GM19467 (cell line): ENCODE results near the gene ZC3H18.
"Not testable (repeated sequence)": the region's sequence is repeated elsewhere in the genome, so short reads cannot be mapped to it uniquely, and the experiment has no call there.

ENCODE experiments used
- ATAC-seq: cut with Tn5 transposase; IDR thresholded peaks from one replicate; pipeline ENCODE4 v1.9.1; 2021; ENCODE audit warnings: mild to moderate bottlenecking, moderate library complexity; ENCODE audit not compliant: unreplicated experiment

Gene ZC3H18

GRCh38 chr16:88600539-88600896 lies 30.3 kb downstream of the ZC3H18 start:
- no peak for ATAC-seq

GRCh38 chr16:88601313-88602036 lies 31.3 kb downstream of the ZC3H18 start:
- ATAC-seq, result no peak

- ATAC-seq, result no peak
Observed at GRCh38 chr16:88602091-88602490, 31.9 kb downstream of the ZC3H18 start.

- no peak for ATAC-seq
Observed at GRCh38 chr16:88605186-88606147, 35.3 kb downstream of the ZC3H18 start.

GRCh38 chr16:88606148-88606757 lies 36.0 kb downstream of the ZC3H18 start:
- ATAC-seq, result no peak

GRCh38 chr16:88608076-88608475 lies 37.9 kb downstream of the ZC3H18 start:
- ATAC-seq, result no peak

GRCh38 chr16:88609426-88609825 lies 39.2 kb downstream of the ZC3H18 start:
- ATAC-seq, result not testable (repeated sequence)

GRCh38 chr16:88610080-88610479 lies 39.9 kb downstream of the ZC3H18 start:
- no peak for ATAC-seq

GRCh38 chr16:88610909-88611812 lies 41.0 kb downstream of the ZC3H18 start:
- ATAC-seq, result no peak

- no peak for ATAC-seq
Observed at GRCh38 chr16:88613293-88613692, 43.1 kb downstream of the ZC3H18 start.

- ATAC-seq, result no peak
Observed at GRCh38 chr16:88613911-88614817, 44.0 kb downstream of the ZC3H18 start.

- ATAC-seq, result no peak
Observed at GRCh38 chr16:88614818-88615580, 44.8 kb downstream of the ZC3H18 start.

GRCh38 chr16:88616320-88616719 lies 46.1 kb downstream of the ZC3H18 start:
- no peak for ATAC-seq

GRCh38 chr16:88616736-88617135 lies 46.5 kb downstream of the ZC3H18 start:
- ATAC-seq, result no peak

GRCh38 chr16:88617268-88618031 lies 47.2 kb downstream of the ZC3H18 start:
- no peak for ATAC-seq

GRCh38 chr16:88618182-88618955 lies 48.2 kb downstream of the ZC3H18 start:
- ATAC-seq, result no peak

GRCh38 chr16:88618956-88619667 lies 48.9 kb downstream of the ZC3H18 start:
- no peak for ATAC-seq
